SW480 (cell line): ENCODE data around the gene CBY3.
"Not testable (repeated sequence)": the region's sequence is repeated elsewhere in the genome, so short reads cannot be mapped to it uniquely, and the experiment has no call there.

Source experiments
- DNase-seq: peaks from one replicate; pipeline ENCODE4 v3.0.0-alpha.2; 2016; ENCODE audit warnings: low spot score

Gene CBY3

DNA sequence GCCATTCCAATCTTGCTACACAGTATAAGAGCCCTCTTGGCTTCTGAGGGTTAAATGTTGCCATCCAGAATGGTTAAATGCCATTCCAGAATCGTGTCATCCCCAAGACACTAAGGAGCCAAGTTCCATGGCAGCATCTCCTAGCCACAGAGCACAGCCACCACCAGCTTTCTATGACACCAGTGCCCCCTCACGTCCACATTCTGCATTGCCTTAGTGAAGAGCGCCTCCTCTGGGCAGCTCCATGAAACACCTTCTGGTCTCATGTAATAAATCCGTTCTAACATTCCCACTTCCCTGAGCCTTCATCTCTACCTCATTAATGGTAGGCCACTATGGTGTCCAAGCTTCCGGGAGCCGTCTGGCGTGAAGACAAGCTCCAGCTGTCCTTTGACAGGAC is 12.4 kb downstream of the CBY3 start:
- no peak for DNase-seq

DNA sequence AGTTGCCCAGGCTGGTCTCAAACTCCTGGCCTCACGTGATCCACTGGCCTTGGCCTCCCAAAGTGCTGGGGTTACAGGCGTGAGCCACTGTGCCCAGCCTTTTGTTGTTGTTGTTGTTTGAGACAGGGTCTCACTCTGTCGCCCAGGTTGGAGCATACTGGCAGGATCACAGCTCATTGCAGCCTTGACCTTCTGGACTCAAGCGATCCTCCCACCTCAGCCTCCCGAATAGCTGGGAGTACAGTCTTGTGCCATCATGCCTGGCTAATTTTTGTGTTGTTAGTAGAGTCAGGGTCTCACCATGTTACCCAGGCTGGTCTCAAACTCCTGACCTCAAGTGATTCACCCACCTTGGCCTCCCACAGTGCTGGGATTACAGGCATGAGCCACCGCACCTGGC is 19.2 kb downstream of the CBY3 start:
- DNase-seq, result not testable (repeated sequence)

DNA sequence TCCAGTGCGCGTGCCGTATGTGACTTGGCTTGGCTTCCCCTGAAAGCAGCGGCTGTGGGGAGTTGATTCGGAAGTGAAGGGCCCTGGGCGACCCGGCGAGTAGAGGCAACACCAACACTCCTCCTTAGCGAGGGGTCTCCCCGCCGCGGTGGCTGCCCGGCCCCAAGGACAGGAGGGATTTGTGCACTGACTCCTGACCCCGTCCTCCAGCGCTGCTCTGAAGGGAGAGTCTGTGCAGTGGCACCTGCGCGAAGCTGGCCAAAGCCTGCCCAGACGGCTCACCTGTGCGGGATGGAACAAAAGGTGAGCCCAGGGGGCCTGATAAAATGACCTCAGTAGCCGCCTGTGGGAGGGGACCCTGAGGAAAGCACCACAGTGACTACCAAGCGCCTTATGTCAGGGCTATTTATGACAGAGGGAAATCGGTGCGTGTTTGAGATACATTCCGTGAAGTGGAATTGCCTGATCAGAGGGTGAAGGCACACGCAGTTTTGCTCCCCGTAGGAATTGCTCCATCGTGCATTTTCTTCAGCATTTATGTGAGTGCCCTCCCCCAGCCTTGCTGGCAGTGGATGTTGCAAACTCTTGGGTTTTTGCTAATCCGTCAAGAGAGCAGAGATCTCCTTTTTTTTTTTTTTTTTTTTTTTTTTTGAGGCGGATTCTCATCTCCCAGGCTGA is 22.5 kb downstream of the CBY3 start:
- DNase-seq, result not testable (repeated sequence)

DNA sequence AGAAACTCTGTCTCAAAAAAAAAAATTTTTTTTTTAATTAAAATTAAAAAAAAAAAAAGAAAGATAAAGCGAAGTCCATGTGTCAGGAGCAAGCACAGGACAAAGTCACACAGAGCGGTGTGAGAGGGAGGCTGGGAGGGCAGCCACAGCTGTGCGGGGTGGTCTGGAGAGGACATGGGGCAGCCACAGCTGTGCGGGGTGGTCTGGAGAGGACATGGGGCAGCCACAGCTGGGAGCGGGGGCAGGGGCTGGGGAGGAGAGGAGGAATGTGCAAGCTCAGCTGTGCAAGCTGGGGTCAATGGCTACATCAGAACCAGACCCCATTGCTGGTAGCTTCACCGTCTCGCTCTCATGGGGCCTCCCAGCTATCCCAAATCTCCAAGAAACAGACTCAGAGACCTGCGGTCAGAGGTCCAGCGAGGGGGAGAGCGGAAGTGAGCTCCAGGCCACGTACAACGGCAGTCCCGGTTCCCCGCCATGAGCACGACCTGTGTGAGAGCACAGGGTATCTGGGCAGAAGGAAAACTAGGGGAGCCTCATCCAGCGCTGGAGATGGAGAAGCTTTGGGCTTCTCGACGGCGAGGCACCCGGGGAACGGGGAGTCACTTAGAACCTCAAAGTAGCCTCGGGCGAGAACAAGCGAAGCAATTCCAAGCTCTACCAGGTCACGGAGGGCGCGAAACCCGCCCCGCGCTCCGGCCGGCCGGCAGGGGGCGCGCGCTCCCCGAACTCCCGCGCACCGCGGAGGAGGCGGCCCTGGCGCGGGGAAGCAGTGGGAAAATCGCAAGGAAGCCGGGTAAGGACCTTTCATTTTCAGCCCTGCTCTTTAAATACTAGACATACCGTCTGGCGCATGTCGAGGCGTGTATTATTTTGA is 23.3 kb downstream of the CBY3 start:
- not testable (repeated sequence) for DNase-seq

DNA sequence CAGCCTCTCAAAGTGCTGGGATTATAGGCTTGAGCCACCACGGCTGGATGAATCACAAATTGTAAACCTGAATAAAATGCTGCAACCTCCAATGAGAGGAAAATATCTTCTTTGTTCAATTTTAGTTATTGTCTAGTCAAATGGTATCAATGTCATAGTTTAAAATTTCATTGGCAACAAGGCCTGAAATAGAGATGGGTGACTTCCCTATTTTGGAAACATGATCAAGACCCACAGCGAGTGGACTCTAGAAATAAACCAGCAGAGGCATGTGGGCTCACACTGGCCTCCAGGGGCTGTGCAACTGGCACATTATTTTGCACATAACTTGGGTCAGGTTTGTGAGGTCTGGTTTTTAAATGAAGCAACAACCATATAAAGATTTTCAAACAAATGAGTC is 27.7 kb downstream of the CBY3 start:
- not testable (repeated sequence) for DNase-seq

DNA sequence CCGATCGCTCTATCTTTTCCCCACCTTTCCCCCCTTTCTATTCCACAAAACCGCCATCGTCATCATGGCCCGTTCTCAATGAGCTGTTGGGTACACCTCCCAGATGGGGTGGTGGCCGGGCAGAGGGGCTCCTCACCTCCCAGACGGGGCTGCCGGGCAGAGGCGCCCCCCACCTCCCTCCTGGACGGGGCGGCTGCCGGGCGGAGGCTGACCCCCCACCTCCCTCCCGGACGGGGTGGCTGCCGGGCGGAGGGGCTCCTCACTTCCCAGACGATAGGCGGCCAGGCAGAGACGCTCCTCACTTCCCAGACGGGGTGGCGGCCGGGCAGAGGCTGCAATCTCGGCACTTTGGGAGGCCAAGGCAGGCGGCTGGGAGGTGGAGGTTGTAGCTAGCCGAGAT is 30.6 kb downstream of the CBY3 start:
- not testable (repeated sequence) for DNase-seq

DNA sequence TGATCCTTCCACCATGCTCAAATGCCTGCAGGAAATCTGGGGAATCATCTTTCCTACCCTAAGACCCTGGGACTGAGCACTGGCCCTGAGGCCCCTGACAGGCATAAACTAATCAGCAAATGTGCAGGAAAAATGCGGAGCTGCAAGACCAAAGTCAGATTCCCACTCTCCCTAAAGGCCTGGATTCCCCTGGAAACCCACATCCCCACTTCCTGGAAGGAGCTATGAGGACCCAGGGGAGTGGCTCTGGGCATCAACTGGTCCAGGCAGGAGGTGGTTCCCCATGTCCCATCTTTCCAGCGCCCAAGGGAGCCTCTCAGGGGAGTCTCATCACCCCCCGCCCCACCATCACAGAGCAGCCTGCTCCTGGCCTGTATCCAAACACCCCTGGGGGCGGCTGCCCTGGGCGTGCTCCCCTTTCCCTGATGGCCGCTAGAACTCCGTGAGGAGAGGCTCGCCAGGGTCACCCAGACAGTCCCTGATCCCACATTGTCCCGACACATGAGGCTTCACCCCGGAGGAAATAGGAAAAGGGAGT is 31.6 kb downstream of the CBY3 start:
- not testable (repeated sequence) for DNase-seq

DNA sequence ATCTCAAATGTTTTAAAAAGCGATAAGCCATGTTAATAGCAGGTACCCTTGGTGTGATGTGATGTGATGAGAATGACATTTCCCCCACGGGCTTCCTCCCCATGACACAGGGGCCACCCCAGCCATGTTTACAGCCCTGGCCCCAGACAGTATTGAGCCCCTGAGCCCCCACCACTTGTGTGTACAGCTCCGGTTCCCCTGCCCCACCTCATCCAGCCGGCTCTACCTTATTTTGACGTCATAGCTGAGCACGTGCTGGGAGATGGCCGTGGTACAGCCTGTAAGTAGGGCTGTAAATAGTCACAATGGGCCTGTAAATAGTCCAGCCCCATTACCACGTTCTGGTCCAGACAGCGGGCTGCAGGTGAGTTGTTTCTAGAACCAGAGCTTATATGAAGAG is 32.4 kb downstream of the CBY3 start:
- DNase-seq, result no peak

DNA sequence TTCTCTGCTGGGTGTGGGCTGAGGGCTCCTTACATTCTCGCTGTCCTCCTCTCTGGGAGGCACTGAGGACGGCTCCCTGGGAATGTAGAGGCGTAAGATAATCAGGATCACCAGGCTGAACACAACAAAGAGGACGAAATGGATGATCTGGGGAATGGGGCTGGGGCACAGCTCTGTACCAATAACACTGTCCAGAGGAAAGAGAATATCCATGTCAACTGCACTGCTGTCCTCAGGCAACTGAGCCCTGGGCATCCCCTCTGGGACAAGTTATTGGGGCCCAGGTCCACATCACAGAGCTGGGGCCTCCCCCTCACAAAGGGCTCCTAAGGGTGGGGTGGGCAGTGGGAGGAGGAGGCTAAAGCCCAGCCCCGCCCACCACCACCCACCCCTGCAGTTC is 36.1 kb downstream of the CBY3 start:
- not testable (repeated sequence) for DNase-seq

DNA sequence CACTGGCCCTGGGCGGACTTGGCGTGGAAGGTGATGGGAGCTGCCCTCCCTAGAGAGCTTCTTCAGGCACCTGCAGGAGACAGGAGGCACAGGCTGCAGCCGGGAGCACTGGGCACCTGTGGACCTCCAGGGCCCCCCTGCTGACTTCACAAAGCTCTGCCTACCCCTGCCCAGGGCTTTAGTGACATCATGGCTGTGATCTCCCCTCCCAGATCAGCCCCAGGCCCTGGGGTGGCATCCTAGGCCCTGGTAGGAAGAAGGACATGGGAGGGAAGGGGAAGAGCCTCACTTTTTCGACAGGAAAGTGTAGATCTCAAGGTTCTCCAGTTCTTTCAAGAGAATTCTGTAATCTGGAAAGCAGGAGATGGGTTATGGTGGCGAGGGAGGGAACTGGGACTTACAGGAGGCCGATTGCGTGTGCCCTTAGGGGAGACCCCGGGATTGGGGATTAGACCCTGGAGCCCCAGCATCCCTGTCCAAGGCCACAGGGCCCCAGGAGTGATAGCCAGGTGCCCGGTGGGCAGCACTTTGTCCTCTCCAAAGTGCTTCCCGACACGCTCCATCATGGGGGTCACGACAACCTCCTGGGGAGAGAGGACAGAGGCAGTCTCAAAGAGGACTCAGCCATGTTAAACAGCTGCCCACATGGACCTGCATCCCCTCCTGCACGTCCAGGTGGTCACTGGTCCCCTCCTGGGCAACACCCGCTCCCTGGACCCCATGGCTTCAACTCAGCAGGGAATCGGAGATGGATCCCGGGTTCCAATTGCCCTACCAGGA is 37.5 kb downstream of the CBY3 start:
- not testable (repeated sequence) for DNase-seq

DNA sequence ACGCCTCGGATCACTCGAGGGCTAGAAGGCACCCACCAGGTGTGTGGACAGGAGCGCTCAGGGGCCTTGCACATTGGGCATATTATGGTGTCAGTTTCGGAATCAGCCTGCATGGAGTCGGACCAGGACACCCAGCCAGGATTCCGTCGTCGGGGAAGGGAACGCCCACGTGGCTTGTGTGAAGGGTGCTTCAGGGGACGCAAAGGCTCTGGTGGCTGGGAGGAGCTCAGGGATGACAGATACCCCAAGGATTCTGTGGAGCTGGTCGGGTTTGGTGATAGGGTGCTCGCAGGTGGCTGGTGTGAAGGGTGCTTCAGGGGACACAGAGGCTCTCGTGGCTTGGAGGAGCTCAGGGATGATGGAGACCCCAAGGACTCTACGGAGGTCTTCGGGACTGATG is 38.2 kb downstream of the CBY3 start:
- not testable (repeated sequence) for DNase-seq

DNA sequence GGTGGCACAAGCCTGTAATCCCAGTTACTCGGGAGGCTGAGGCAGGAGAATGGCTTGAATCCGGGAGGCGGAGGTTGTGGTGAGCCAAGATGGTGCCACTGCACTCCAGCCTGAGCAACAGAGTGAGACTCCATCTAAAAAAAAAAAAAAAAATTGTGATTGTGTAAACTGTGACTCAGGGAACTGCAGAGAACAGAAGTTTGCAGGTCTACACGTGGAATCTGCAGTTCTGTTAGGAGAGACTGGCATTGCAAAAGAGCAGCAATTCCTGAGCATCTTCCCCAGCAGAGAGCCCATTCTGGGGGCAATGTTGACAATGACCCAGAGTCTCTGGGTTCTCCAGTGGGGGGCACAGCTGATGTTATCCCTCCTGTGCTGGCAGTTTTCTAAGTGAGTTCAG is 39.1 kb downstream of the CBY3 start:
- not testable (repeated sequence) for DNase-seq

DNA sequence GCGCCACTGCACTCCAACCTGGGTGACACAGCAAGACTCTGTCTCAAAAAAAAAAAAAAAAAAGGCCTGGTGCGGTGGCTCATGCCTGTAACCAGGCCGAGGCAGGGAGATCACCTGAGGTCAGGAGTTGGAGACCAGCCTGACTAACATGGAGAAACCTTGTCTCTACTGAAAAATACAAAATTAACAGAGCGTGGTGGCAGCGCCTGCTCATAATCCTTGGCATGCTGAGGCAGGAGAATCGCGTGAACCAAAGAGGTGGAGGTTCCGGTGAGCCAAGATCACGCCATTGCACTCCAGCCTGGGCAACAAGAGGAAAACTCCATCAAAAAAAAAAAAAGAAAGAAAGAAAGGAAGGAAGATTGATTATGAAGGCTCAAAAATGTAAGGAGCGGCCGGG is 41.5 kb downstream of the CBY3 start:
- not testable (repeated sequence) for DNase-seq

DNA sequence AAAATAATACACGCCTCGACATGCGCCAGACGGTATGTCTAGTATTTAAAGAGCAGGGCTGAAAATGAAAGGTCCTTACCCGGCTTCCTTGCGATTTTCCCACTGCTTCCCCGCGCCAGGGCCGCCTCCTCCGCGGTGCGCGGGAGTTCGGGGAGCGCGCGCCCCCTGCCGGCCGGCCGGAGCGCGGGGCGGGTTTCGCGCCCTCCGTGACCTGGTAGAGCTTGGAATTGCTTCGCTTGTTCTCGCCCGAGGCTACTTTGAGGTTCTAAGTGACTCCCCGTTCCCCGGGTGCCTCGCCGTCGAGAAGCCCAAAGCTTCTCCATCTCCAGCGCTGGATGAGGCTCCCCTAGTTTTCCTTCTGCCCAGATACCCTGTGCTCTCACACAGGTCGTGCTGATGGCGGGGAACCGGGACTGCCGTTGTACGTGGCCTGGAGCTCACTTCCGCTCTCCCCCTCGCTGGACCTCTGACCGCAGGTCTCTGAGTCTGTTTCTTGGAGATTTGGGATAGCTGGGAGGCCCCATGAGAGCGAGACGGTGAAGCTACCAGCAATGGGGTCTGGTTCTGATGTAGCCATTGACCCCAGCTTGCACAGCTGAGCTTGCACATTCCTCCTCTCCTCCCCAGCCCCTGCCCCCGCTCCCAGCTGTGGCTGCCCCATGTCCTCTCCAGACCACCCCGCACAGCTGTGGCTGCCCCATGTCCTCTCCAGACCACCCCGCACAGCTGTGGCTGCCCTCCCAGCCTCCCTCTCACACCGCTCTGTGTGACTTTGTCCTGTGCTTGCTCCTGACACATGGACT is 46.3 kb downstream of the CBY3 start:
- DNase-seq, result not testable (repeated sequence)

DNA sequence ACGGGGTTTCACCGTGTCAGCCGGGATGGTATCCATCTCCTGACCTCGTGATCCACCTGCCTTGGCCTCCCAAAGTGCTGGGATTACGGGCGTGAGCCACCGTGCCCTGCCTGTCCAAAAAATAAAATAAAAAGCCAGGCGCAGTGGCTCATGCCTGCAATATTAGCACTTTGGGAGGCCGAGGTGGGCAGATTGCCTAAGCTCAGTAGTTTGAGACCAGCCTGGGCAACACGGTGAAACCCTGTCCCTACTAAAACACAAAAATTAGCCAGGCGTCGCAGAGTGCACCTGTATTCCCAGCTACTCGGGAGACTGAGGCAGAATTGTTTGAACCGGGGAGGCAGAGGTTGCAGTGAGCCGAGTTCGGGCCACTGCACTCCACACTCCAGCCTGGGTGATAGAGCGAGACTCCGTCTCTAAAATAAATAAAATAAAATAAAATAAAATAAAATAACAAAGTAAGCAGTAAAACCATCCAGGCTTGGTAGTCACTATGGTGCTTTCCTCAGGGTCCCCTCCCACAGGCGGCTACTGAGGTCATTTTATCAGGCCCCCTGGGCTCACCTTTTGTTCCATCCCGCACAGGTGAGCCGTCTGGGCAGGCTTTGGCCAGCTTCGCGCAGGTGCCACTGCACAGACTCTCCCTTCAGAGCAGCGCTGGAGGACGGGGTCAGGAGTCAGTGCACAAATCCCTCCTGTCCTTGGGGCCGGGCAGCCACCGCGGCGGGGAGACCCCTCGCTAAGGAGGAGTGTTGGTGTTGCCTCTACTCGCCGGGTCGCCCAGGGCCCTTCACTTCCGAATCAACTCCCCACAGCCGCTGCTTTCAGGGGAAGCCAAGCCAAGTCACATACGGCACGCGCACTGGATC is 47.1 kb downstream of the CBY3 start:
- not testable (repeated sequence) for DNase-seq
